SKM-1 treated with dmso at 0.1 percent for 144 hours (cell line): Measurements from ENCODE around the gene LARP1B.
"Not testable (repeated sequence)": the region's sequence is repeated elsewhere in the genome, so short reads cannot be mapped to it uniquely, and the experiment has no call there.

Source experiments
- DNase-seq: peaks from one replicate; lab custom pipeline; 2025; ENCODE audit not compliant: unreplicated experiment; lab: John Stamatoyannopoulos, UW

Gene LARP1B

DNA sequence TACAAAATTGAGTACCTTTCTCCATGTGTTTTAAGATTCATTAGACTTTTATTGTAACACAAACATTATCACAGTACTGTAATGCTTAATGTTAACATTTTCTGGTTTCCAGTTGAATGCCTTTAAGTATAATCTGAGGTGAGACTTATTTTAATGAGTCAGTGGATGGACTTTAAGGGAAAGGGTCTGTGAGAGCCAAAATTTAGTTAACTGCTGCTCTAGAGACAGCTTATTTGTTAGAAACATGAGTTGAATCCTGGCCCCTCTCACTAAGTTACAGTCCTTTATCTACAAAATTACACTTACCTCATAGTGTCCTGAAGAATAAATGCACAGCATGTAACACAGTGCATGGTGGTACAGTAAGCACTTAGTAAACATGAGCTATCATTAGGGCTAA is 160.5 kb downstream of the LARP1B start:
- no peak for DNase-seq

DNA sequence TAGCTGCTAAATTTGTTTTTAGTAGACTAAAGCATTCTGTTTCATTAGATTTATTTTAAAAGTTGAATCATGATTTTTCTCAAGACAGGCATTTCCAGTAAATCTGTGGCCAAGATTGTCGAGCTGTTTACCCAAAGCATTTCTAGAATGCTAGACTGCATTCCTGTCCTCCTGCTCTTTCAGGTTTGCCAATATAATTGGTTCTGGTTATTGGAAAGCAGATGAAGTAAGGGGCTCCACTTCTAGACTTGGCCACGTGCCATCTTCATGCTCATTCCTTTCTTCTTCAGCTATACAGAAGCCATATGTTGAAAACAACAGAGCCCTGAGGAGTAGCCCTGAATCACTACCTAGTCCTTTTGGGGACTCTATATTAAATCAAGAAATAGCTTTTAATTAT is 164.0 kb downstream of the LARP1B start:
- no peak for DNase-seq

DNA sequence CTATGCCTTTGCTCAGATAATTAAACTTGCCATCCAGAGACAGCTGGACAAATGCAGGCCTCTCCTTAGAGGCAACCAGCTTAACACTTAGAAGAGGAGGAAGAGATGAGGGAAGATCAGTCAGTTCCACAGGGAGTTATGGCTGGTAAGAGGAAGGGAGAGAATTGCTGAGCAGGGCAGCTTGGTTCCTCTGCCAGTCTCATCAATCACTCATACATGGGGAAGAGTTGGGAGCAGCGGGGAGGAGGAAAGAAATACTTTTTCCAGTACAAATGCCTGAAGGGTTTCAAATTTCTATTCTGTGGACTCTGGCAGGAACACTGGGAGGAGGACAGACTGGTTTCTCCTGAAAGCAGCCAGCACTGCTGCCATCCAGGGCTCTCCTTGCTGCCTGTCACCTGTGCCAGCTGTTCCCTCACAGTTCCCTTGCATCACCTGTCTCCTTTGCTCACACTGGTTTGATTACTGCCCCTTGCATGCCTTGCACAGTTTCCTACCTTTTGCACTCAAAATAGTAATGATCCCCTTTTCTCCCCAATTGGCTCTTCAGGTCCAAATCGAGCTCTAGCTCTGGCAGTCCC is 167.0 kb downstream of the LARP1B start:
- DNase-seq: no peak

DNA sequence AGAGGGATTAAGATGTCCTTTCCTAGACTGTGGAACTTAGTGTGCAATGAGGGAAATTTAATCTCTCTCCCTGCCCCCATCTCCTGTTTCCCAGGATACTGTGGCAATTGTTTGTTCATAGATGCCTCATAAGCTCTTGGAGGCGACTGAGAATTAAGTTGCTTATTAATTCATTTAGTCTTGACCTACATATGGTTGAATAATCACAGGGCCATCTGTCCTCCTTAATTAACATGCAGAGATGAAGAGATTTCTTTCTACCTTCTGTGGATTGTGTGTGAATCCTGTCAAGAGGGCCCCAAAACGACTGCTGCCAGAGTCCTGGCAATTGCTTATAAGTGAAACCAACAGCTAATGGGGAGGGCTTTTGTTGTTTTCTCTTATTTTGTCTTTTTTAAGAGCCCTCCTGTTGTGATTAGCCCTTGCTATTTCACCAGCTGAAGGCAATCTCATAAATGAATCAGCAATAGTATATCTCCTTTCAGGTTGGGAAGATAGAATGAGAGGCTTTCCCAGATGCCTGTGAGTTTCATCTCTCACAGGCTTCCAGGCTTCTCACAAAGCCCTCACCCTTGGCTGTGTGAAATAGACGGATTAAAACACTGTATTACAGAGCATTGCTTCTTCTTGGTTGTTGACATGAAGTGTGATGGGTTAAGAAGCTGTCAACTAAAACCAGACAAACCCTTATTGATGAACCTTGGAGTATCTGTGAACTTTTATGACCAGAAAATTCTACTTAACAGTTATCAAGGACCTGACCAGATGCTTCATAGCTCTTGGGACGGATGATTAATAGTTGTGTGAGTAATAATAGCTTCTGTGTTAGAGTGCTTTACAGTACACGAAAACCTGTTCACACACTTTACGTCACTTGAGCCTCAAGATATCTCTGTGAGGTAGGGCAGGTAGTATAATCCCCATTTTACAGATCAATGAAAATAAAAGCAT is 168.0 kb downstream of the LARP1B start:
- no peak for DNase-seq

DNA sequence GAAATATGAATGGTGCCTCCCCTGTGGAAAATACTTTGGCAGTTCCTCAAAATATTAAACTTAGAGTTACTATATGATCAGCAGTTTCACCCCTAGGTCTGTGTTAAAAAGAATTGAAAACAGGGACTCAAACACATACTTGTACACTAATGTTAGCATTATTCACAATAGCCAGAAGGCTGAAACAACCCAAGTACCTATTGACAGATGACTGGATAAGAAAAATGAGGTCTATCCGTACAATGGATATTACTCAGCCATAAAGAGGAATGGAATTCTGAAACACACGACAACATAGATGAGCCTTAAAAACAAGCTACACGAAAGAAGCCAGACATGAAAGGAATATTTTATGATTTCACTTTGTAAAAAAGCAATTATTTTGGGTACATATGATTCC is 171.6 kb downstream of the LARP1B start:
- DNase-seq: no peak

DNA sequence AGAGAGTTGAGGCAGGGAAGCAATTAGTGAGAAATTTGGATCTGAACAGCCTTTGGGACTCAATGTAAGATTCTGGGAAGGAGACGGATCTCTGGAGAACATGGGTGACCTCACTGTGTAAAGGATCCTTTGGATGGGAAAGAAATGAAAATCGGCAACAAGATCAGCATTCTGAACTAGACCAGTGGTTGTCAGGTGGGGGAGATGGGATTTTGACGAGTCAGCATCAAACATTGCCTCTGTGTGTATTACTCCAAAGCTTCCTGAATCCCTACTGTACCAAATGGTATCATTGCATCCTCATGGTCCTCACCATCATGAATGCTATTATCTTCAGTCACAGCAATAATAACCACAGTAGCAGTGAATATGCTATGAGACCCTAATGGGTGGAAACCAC is 173.7 kb downstream of the LARP1B start:
- DNase-seq: no peak

DNA sequence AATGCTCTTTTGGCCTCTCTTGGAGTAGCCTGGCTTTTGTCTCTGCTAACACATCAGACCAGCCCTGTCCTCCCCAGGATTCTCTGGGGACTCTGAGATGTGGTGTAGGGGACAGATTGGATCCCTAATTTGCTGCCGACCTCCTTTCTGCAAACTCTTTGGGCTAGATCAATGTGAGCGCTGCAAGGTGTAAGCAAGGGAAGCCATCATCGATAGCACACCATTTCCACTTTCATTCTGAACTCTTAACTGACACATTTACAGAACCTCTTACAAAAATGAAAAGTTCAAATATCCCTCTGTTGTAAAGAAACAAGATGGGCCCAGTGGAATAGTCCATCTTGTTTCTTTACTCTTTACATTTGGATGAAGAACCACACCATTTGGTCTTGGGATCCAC is 179.9 kb downstream of the LARP1B start:
- no peak for DNase-seq

DNA sequence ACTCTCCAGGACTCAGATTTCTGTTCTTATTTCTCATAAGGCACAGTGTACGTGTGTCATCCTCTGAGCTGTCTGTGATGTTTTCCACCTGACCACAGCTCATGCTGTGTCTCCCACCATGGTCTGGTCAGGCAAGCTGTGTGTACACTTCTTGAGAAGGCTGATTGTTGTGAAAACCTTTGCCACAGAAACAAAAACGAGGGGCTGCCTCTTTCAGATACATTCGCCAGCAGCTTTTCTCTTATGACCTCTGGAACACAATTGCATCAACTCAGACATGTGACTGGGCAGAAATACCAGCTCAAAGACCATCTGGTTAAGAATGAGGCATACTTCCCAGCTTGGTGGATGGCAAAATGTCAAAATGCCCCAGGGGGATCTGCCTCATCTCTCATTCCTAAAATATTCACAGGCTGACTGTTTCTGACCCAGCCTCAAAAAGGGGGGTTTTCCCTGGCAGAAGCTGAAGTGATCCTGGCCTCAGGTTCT is 180.4 kb downstream of the LARP1B start:
- no peak for DNase-seq

DNA sequence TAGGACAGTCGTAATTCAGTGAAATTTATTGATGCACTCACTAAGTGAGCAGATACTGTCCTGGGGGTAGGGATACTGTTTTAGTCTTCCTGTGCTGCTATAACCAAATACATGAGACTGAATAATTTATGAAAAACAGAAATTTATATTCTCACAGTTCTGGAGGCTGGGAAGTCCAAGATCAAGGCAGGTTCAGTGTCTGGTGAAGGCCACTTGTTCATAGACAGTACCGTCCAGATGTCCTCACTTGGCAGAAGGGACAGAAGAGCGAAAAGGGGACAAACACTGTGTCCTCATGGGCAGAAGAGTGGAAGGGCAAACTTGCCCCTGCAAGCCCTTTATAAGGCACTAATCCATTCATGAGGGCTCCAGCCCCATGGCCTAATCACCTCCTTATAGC is 180.9 kb downstream of the LARP1B start:
- no peak for DNase-seq

DNA sequence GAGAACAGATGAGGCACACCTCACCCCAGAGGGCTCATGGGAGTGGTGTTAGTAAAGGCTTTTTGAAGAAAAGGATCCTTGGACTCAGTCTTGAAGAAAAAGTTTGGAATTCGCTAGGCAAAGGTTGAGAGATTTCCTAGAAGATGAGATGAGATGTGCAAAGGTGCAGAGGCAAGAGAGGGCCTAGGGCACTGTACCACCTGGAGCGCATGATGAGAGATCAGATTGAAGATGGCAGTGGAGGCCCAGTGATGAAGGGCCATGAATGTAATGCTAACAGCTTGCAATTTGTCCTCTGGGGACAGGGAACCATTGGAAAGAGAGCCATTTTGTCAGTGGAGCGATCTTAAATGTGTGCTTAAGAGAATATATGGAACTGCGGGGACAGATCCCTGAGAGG is 181.5 kb downstream of the LARP1B start:
- DNase-seq: no peak

DNA sequence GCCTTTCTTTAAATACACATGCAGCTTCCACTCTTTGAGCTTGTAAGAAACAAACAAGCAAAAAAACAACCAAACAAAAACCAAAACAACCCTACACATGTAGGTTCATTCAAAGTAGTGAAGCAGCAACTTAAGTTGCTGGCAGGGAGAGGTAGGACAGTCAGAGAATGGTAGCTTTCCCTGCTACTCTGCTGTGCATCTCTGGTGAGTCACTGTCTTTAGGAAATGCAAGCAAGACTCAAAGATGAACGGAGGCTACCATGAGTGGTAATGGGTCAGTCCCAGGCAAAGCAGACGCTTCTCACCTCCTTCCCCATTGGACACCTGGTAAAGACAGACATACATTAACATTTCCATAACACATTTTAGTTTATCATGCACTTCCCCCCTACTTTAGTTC is 183.3 kb downstream of the LARP1B start:
- no peak for DNase-seq

DNA sequence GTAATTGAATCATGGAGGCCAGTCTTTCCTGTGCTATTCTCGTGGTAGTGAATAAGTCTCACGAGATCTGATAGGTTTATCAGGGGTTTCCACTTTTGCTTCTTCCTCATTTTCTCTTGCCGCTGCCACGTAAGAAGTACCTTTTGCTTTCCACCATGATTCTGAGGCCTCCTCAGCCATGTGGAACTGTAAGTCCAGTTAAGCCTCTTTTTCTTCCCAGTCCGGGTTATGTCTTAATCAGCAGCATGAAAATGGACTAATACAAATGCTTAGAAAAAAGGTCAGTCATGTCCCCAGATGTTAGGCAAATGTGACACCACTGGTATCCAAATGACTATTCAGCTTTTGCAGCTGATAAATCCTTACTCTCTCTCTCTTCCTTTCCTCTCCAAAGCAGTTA is 184.3 kb downstream of the LARP1B start:
- DNase-seq: not testable (repeated sequence)

DNA sequence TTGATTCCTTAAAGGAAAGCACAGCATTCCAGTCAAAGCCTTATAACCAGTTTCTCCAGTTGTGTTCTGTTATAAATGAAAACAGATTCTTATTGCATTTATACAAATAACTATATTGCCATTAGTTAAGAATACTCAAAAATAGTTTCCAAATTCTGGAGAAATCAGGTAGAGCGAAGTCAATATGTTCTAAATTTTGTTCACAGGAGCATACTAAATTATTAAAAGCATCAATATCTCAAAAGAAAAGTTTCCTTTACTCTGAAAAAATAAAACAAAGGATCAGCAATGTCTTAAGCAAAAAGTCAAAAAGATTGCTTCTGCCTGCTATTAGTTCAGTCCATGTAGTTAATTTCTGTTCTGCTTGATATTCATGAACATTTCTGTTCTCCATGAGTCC is 186.8 kb downstream of the LARP1B start:
- no peak for DNase-seq

DNA sequence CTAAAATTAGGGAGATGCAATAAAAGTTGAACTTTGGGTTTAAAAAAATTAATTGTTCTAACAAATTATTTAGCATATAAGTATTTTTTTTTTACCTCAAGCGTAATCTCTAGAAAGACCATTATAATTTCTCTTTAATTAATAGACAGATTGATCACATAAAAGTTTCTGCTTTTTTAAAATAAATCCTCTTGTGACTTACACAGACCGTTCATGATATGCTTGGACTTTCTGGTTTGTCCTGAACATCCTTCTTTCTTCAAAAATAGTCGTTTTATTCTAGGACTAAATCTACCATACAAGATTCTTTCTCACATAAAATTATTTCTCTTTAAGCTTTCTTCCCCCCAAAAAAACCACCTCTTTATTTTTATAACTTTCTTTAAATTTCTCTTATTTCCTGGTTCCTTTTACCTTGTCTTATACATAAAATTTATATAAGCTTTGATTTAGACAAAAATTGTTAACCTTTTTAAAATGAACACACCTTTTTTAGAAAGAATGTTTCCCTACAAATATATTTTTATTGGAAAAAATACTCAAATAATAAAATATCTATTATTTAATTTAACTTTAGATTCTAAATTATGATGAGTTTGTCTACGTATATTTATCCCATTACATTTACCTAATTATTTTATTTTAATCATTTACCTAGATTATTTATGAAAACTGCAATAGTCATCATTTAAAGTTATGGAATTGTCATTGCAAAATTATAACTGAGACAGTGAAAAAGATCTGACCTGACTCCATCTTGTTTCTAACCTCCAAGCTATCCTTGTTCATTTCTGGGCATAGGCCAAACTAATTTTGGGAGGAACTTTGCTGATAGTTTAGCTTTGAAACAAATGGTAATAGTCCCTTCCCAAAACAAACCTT is 188.9 kb downstream of the LARP1B start:
- no peak for DNase-seq

DNA sequence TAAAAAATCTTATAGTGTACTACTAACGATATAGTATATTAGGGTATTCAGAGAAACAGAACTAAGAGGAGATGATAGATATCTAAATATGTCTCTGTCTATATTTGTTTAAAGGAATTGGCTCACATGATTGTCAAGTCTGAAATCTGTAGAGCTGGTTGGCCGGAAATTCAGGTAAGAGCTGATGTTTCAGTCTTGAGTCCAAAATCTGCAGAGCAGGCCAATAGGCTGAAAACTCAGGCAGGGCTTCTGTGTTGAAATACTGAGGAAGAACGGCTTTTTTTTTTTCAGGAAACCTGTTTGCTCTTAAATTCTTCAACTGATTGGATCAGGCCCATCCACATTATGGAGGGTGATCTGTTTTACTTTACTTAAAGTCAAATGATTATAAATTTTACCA is 194.8 kb downstream of the LARP1B start:
- DNase-seq: no peak

DNA sequence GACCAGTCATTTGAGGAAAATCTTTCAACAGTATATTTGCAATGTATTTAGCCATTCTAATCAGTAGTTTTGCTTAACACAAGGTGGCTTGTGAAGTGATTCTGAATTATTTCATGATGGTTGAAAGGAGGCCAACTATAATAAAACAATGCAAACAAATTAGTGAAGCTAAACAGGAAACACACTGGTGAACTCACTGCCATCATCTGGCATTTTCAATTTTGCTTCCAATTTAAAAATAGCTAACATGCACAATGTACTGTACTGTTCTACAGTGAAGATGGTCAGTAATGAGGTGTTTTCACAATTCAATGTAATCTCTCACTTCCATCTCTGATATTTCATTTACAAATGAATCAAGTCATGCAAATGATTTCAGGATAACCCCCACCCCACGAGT is 195.4 kb downstream of the LARP1B start:
- no peak for DNase-seq

DNA sequence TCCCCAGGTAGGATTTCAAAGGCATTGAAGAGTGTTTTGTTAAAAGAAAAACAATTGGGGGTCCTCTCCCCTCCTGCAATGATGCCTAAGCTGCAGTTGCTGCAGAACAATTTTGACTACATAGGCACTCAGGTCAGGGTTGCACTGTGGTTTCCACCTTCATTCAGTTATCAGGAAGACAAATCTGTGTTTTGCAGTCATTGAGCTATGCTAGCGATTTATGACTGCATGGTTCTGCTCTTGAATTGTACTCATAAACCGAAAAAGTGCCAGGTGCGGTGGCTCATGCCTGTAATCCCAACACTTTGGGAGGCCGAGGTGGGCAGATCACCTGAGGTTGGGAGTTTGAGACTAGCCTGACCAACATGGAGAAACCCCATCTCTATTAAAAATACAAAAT is 197.1 kb downstream of the LARP1B start:
- DNase-seq: not testable (repeated sequence)

DNA sequence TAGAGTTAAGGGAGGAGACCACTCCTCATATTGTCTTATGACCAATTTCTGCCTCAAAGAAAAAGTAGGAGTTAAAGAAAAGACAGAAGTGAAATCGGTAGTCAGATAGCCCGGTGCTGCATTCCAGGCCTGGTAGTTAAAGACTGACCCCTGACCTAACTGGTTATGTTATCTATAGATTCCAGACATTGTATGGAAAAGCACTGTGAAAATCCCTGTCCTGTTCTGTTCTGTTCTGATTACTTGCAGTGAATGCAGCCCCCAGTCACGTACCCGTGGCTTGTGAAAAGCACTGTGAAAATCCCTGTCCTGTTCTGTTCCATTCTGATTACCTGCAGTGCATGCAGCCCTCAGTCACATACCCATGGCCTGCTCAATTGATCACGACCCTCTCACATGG is 198.8 kb downstream of the LARP1B start:
- not testable (repeated sequence) for DNase-seq
